SK-N-SH (cell line): ENCODE data around the gene RNF7.

Experiments used
- EP300 ChIP-seq, 2 experiments: IDR thresholded peaks; 2 replicates each; pipeline versions ENCODE4 v1.4.0 to v1.6.1; 2012; ENCODE audit warnings: borderline replicate concordance in 1 of 2, low read depth in 1 of 2, low read length in 1 of 2
- FOSL2 ChIP-seq: IDR thresholded peaks from 2 replicates; pipeline ENCODE4 v1.4.0; 2012; ENCODE audit warnings: low read depth, mild to moderate bottlenecking, moderate library complexity, borderline replicate concordance
- FOXM1 ChIP-seq: IDR thresholded peaks from 2 replicates; pipeline ENCODE4 v1.4.0; 2012; ENCODE audit warnings: low read depth, mild to moderate bottlenecking
- GABPA ChIP-seq: IDR thresholded peaks from 2 replicates; pipeline ENCODE4 v1.4.0; 2012; ENCODE audit warnings: low read depth, mild to moderate bottlenecking
- JUND ChIP-seq: IDR thresholded peaks from 2 replicates; pipeline ENCODE4 v1.4.0; 2012
- POLR2AphosphoS5 ChIP-seq: IDR thresholded peaks from 2 replicates; pipeline ENCODE4 v1.6.1; 2012; ENCODE audit warnings: low read depth, low read length
- RAD21 ChIP-seq: IDR thresholded peaks from 2 replicates; pipeline ENCODE4 v1.6.1; 2012; ENCODE audit warnings: mild to moderate bottlenecking, low read length
- RXRA ChIP-seq: IDR thresholded peaks from 2 replicates; pipeline ENCODE4 v1.4.0; 2012; ENCODE audit warnings: low read depth, mild to moderate bottlenecking, borderline replicate concordance
- YY1 ChIP-seq: IDR thresholded peaks from 2 replicates; pipeline ENCODE4 v1.4.0; 2012; ENCODE audit warnings: low read depth, mild to moderate bottlenecking
- TF ChIP-seq, protein P1 (sequence below): fragments of 200-600 bp; sonication (generic); IDR thresholded peaks from 2 replicates; pipeline ENCODE4 v1.6.1; 2017; ENCODE audit warnings: antibody characterized with exemption, mild to moderate bottlenecking, moderate library complexity
- TF ChIP-seq, protein P2 (sequence below): IDR thresholded peaks from 2 replicates; pipeline ENCODE4 v1.6.1; 2012; ENCODE audit warnings: mild to moderate bottlenecking, low read depth, low read length, moderate library complexity
- TF ChIP-seq, protein P3 (sequence below): fragments of 150-350 bp; IDR thresholded peaks from 2 replicates; pipeline ENCODE4 v1.6.1; 2017; ENCODE audit warnings: antibody characterized with exemption, low read length, low read depth, borderline replicate concordance
- TF ChIP-seq, protein P4 (sequence below): IDR thresholded peaks from 2 replicates; pipeline ENCODE4; 2012

DNA sequence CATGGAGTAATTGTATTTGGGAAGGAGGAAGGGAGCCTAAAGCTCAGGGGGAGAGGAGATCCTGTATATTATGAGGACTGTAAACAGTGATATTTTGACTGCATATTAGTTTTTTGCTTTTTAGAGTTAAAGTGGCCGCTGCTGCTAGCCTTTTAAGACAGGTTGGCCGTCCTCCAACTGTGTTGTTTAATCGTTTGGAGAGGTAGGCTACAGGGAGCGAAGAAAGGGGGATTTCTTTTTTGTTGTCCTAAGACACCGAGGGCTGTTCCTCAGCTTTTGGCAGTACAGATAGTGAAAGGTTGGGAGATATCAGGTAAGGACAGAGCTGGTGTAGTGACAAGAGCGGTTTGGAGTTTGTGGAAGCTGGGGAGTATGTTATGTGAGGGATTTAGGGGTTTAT, 38.2 kb upstream of the RNF7 start:
- TF ChIP-seq, protein P1, sequence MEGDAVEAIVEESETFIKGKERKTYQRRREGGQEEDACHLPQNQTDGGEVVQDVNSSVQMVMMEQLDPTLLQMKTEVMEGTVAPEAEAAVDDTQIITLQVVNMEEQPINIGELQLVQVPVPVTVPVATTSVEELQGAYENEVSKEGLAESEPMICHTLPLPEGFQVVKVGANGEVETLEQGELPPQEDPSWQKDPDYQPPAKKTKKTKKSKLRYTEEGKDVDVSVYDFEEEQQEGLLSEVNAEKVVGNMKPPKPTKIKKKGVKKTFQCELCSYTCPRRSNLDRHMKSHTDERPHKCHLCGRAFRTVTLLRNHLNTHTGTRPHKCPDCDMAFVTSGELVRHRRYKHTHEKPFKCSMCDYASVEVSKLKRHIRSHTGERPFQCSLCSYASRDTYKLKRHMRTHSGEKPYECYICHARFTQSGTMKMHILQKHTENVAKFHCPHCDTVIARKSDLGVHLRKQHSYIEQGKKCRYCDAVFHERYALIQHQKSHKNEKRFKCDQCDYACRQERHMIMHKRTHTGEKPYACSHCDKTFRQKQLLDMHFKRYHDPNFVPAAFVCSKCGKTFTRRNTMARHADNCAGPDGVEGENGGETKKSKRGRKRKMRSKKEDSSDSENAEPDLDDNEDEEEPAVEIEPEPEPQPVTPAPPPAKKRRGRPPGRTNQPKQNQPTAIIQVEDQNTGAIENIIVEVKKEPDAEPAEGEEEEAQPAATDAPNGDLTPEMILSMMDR = no peak
- TF ChIP-seq EP300 (IDR thresholded peaks at IDR 0.05; ENCODE audit: borderline replicate concordance in 1 of 2, low read depth in 1 of 2, low read length in 1 of 2) (no peak), FOSL2 (no peak), RXRA (no peak), YY1 (no peak), GABPA (no peak), JUND (no peak), RAD21 (no peak), FOXM1 (no peak), POLR2AphosphoS5 (no peak)
- TF ChIP-seq, protein P2, sequence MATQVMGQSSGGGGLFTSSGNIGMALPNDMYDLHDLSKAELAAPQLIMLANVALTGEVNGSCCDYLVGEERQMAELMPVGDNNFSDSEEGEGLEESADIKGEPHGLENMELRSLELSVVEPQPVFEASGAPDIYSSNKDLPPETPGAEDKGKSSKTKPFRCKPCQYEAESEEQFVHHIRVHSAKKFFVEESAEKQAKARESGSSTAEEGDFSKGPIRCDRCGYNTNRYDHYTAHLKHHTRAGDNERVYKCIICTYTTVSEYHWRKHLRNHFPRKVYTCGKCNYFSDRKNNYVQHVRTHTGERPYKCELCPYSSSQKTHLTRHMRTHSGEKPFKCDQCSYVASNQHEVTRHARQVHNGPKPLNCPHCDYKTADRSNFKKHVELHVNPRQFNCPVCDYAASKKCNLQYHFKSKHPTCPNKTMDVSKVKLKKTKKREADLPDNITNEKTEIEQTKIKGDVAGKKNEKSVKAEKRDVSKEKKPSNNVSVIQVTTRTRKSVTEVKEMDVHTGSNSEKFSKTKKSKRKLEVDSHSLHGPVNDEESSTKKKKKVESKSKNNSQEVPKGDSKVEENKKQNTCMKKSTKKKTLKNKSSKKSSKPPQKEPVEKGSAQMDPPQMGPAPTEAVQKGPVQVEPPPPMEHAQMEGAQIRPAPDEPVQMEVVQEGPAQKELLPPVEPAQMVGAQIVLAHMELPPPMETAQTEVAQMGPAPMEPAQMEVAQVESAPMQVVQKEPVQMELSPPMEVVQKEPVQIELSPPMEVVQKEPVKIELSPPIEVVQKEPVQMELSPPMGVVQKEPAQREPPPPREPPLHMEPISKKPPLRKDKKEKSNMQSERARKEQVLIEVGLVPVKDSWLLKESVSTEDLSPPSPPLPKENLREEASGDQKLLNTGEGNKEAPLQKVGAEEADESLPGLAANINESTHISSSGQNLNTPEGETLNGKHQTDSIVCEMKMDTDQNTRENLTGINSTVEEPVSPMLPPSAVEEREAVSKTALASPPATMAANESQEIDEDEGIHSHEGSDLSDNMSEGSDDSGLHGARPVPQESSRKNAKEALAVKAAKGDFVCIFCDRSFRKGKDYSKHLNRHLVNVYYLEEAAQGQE = no peak
- TF ChIP-seq, protein P3, sequence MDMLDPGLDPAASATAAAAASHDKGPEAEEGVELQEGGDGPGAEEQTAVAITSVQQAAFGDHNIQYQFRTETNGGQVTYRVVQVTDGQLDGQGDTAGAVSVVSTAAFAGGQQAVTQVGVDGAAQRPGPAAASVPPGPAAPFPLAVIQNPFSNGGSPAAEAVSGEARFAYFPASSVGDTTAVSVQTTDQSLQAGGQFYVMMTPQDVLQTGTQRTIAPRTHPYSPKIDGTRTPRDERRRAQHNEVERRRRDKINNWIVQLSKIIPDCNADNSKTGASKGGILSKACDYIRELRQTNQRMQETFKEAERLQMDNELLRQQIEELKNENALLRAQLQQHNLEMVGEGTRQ = no peak
- TF ChIP-seq, protein P4, sequence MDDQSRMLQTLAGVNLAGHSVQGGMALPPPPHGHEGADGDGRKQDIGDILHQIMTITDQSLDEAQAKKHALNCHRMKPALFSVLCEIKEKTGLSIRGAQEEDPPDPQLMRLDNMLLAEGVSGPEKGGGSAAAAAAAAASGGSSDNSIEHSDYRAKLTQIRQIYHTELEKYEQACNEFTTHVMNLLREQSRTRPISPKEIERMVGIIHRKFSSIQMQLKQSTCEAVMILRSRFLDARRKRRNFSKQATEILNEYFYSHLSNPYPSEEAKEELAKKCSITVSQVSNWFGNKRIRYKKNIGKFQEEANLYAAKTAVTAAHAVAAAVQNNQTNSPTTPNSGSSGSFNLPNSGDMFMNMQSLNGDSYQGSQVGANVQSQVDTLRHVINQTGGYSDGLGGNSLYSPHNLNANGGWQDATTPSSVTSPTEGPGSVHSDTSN = no peak
